ENCODE measurements around the gene STRN4. TPM values are rescaled to one million over a fixed set of nuclear protein-coding genes. Genes with fewer than 3 reads are reported as not detected.
"Not testable (repeated sequence)": the region's sequence is repeated elsewhere in the genome, so short reads cannot be mapped to it uniquely, and the experiment has no call there.

Gene STRN4
- total and polyA plus RNA-seq, 2 donors (not counting 1 experiment from before 2014, with no cell fraction given): 33.7 to 56.0 TPM

DNA sequence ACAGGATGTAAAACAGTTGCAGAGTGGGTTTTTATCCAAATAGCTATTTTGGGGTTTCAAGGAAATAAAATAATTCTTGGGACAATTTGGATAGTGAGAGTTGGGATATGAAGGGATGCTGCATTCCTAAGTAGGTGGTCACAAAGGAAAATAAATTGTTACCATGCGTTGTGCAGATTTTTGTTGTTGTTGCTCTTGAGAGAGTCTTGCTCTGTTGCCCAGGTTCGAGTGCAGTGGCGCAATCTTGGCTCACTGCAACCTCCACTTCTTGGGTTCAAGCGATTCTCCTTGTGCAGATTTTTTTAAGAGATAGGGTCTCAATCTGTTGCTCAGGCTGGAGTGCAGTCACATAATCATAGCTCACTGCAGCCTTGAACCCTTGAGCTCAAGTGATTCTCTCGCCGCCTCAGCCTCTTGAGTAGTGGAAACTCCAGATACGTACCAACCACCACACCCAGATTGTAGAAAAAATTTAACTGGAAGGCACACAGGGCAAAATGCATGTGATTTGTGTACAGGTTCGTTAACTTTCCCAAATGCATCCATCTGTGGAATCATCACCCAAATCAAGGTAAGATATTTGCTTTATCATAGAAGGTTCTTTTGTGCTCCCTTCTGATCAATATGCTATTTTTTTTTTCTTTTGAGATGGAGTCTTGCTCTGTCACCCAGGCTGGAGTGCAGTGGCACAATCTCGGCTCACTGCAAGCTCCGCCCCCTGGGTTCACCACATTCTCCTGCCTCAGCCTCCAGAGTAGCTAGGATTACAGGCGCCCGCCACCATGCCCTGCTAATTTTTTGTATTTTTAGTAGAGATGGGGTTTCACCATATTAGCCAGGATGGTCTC, 26.1 kb upstream of the STRN4 start:
- Histone ChIP-seq H3K27ac (ENCODE audit: insufficient read depth, low read length) (no peak overlapping the region), H3K4me3 (replicated peaks in 1 of 4; ENCODE audit: control extremely low read depth in 1 of 4, insufficient read depth in 1 of 4, low read depth in 3 of 4, low read length in 4 of 4) (no peak overlapping the region), H4K20me1 (ENCODE audit: control insufficient read depth, extremely low read depth, insufficient read depth, low read length) (no peaks in the 10 kb centered on the region), H3K79me2 (ENCODE audit: control insufficient read depth, insufficient read depth, low read length) (no peaks in the 10 kb centered on the region), H3K9ac (ENCODE audit: insufficient read depth, low read length) (no peak overlapping the region), H3K4me1 (ENCODE audit: control insufficient read depth, extremely low read depth, insufficient read depth, low read length) (no peaks in the 10 kb centered on the region), H3K4me2 (ENCODE audit: extremely low read depth, insufficient read depth, low read length) (no peak overlapping the region), H3K36me3 (ENCODE audit: control insufficient read depth, insufficient read depth, low read length) (peaks cover 15% of the 10 kb centered on the region), H3K27me3 (ENCODE audit: control insufficient read depth, insufficient read depth, low read length) (no peaks in the 10 kb centered on the region), H2AFZ (ENCODE audit: low read length) (no peak overlapping the region), H3K9me3 (ENCODE audit: control insufficient read depth, insufficient read depth, low read depth, low read length) (no peaks in the 10 kb centered on the region)
- no peak for DNase-seq (ENCODE audit: low read depth in 2 of 2)
- TF ChIP-seq EZH2 (IDR thresholded peaks at IDR 0.05; ENCODE audit: low read length, missing control alignments): no peak
- TF ChIP-seq, protein P1, sequence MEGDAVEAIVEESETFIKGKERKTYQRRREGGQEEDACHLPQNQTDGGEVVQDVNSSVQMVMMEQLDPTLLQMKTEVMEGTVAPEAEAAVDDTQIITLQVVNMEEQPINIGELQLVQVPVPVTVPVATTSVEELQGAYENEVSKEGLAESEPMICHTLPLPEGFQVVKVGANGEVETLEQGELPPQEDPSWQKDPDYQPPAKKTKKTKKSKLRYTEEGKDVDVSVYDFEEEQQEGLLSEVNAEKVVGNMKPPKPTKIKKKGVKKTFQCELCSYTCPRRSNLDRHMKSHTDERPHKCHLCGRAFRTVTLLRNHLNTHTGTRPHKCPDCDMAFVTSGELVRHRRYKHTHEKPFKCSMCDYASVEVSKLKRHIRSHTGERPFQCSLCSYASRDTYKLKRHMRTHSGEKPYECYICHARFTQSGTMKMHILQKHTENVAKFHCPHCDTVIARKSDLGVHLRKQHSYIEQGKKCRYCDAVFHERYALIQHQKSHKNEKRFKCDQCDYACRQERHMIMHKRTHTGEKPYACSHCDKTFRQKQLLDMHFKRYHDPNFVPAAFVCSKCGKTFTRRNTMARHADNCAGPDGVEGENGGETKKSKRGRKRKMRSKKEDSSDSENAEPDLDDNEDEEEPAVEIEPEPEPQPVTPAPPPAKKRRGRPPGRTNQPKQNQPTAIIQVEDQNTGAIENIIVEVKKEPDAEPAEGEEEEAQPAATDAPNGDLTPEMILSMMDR (conservative IDR thresholded peaks at IDR 0.05 in 1 of 2, IDR thresholded peaks at IDR 0.05 in 1 of 2; ENCODE audit: low read depth in 1 of 2, low read length in 2 of 2): no peak

DNA sequence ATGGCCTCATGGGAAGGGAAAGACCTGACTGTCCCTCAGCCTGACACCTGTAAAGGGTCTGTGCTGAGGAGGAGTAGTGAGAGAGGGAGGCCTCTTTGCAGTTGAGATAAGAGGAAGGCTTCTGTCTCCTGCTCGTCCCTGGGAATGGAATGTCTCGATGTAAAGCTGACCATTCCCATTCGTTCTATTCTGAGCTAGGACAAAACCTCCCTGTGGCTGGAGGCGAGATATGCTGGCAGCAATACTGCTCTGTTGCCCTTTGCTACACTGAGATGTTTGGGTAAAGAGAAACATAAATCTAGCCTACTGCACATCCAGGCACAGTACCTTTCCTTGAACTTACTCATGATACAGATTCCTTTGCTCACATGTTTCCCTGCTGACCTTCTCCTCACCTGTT, 22.5 kb upstream of the STRN4 start:
- not testable (repeated sequence) for H4K20me1 ChIP-seq (ENCODE audit: control insufficient read depth, extremely low read depth, insufficient read depth, low read length); H2AFZ ChIP-seq (ENCODE audit: low read length)

DNA sequence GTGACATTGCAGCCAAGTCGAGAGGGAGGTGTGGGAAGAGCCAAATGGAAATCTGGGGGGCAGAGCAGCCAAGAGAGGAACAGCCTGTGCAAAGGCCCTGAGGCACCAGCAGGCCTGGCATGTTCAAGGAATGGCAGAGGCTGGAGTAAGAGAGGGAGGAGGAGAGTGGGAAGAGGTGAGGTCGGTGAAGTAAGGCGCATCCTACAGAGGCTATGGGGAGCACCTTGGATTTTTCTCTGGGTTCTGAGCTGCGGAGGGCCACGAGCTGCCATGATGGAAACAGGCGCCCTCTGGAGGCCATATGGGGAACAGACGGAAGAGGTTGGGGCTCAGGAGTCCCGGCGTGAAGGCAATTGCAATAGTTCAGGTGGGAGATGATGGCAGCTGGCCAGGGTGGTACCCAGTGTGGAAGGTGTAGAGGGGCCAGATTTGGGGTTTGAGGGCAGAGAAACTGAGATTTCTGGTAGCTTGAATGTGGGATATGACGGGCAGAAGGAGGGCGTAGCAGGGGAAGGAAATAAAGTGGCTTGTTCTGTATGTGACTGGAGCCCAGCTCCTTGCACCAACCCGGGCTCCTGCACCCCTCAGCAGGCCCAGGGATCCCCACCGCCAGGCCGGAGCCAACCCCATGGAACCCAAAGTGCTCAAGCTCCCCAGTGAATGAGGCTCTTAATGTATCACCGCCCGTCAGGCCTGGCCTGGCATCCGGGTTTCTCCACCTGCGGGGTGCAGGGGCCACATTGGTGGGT, 20.5 kb upstream of the STRN4 start:
- no peak for TF ChIP-seq EZH2 (IDR thresholded peaks at IDR 0.05; ENCODE audit: low read length, missing control alignments)
- TF ChIP-seq, protein P1 (conservative IDR thresholded peaks at IDR 0.05 in 1 of 2, IDR thresholded peaks at IDR 0.05 in 1 of 2; ENCODE audit: low read depth in 1 of 2, low read length in 2 of 2): peak; percentile 53 to 74
- Histone ChIP-seq H2AFZ (ENCODE audit: low read length) (no peak overlapping the region), H3K9ac (ENCODE audit: insufficient read depth, low read length) (no peak overlapping the region), H4K20me1 (ENCODE audit: control insufficient read depth, extremely low read depth, insufficient read depth, low read length) (no peaks in the 10 kb centered on the region), H3K4me3 (replicated peaks in 1 of 4; ENCODE audit: control extremely low read depth in 1 of 4, insufficient read depth in 1 of 4, low read depth in 3 of 4, low read length in 4 of 4) (no peak overlapping the region), H3K79me2 (ENCODE audit: control insufficient read depth, insufficient read depth, low read length) (no peaks in the 10 kb centered on the region), H3K27ac (ENCODE audit: insufficient read depth, low read length) (no peak overlapping the region), H3K4me2 (ENCODE audit: extremely low read depth, insufficient read depth, low read length) (no peak overlapping the region), H3K27me3 (ENCODE audit: control insufficient read depth, insufficient read depth, low read length) (no peaks in the 10 kb centered on the region), H3K9me3 (ENCODE audit: control insufficient read depth, insufficient read depth, low read depth, low read length) (no peaks in the 10 kb centered on the region), H3K36me3 (ENCODE audit: control insufficient read depth, insufficient read depth, low read length) (no peaks in the 10 kb centered on the region), H3K4me1 (ENCODE audit: control insufficient read depth, extremely low read depth, insufficient read depth, low read length) (no peaks in the 10 kb centered on the region)
- DNase-seq (ENCODE audit: low read depth in 2 of 2): no peak

More for the DNA sequence above, 22.5 kb upstream of the STRN4 start:
- H3K36me3 ChIP-seq (ENCODE audit: control insufficient read depth, insufficient read depth, low read length); H3K27ac ChIP-seq (ENCODE audit: insufficient read depth, low read length); DNase-seq (ENCODE audit: low read depth in 2 of 2); H3K4me1 ChIP-seq (ENCODE audit: control insufficient read depth, extremely low read depth, insufficient read depth, low read length); H3K79me2 ChIP-seq (ENCODE audit: control insufficient read depth, insufficient read depth, low read length); H3K9me3 ChIP-seq (ENCODE audit: control insufficient read depth, insufficient read depth, low read depth, low read length); H3K9ac ChIP-seq (ENCODE audit: insufficient read depth, low read length); H3K27me3 ChIP-seq (ENCODE audit: control insufficient read depth, insufficient read depth, low read length); H3K4me2 ChIP-seq (ENCODE audit: extremely low read depth, insufficient read depth, low read length); H3K4me3 ChIP-seq (replicated peaks in 1 of 4; ENCODE audit: control extremely low read depth in 1 of 4, insufficient read depth in 1 of 4, low read depth in 3 of 4, low read length in 4 of 4): not testable (repeated sequence)

Data from fibroblast of lung (primary cell).